HEK293 (cell line): ENCODE measurements around the gene RWDD1.

ENCODE experiments used
- BCL11A ChIP-seq: fragments of 450-650 bp; formaldehyde crosslinking; IDR thresholded peaks from 2 replicates; pipeline ENCODE4 v1.5.1; 2016; ENCODE audit warnings: low read depth, missing biosample characterization, missing genetic modification characterization
- BCL11B ChIP-seq: fragments of 450-650 bp; formaldehyde crosslinking; IDR thresholded peaks from 2 replicates; pipeline ENCODE4 v1.5.1; 2016; ENCODE audit warnings: low read depth, missing biosample characterization, missing genetic modification characterization
- ZBTB21 ChIP-seq: fragments of 450-650 bp; formaldehyde crosslinking; IDR thresholded peaks from 2 replicates; pipeline ENCODE4 v1.5.1; 2017; ENCODE audit warnings: missing biosample characterization, missing genetic modification characterization
- ZBTB7A ChIP-seq: fragments of 450-650 bp; formaldehyde crosslinking; IDR thresholded peaks from 2 replicates; pipeline ENCODE4 v1.5.1; 2016; ENCODE audit warnings: low read depth, missing biosample characterization, missing genetic modification characterization
- ZNF776 ChIP-seq: fragments of 450-650 bp; formaldehyde crosslinking; IDR thresholded peaks from 2 replicates; pipeline ENCODE4 v1.5.0; 2017; ENCODE audit warnings: missing biosample characterization, missing genetic modification characterization, borderline replicate concordance
- TF ChIP-seq, protein P1 (sequence below): fragments of 450-650 bp; formaldehyde crosslinking; IDR thresholded peaks from 2 replicates; pipeline ENCODE4 v1.5.1; 2016; ENCODE audit warnings: missing biosample characterization, missing genetic modification characterization

DNA sequence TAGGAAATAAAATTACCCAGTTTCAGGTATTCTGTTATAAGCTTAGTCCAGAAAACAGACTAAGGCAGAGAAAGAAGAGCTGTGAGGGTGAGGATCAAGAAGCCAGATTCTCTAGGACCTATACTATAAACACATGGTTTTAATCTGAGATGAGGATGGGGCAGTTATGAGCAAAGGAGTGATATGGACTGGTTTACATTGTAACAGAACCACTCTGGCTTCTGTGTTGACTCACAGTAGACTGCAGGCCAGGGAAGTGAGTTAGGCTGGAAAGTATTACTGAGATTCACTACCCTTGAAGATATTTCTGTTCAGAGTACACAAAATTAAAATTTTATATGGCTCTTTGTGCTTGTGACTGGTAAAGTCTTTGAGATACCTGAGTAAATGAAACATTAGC, 3.2 kb upstream of the RWDD1 start:
- no peak for TF ChIP-seq ZBTB7A (tag by site-specific recombination)
- no peak for TF ChIP-seq BCL11B (tag by site-specific recombination)
- TF ChIP-seq, protein P1, sequence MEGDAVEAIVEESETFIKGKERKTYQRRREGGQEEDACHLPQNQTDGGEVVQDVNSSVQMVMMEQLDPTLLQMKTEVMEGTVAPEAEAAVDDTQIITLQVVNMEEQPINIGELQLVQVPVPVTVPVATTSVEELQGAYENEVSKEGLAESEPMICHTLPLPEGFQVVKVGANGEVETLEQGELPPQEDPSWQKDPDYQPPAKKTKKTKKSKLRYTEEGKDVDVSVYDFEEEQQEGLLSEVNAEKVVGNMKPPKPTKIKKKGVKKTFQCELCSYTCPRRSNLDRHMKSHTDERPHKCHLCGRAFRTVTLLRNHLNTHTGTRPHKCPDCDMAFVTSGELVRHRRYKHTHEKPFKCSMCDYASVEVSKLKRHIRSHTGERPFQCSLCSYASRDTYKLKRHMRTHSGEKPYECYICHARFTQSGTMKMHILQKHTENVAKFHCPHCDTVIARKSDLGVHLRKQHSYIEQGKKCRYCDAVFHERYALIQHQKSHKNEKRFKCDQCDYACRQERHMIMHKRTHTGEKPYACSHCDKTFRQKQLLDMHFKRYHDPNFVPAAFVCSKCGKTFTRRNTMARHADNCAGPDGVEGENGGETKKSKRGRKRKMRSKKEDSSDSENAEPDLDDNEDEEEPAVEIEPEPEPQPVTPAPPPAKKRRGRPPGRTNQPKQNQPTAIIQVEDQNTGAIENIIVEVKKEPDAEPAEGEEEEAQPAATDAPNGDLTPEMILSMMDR = no peak
- no peak for TF ChIP-seq ZBTB21 (tag by site-specific recombination)
- TF ChIP-seq ZNF776 (tag by site-specific recombination) = no peak
- no peak for TF ChIP-seq BCL11A (tag by site-specific recombination)
